Measurements from ENCODE around the gene ASIC5.

Gene ASIC5

DNA sequence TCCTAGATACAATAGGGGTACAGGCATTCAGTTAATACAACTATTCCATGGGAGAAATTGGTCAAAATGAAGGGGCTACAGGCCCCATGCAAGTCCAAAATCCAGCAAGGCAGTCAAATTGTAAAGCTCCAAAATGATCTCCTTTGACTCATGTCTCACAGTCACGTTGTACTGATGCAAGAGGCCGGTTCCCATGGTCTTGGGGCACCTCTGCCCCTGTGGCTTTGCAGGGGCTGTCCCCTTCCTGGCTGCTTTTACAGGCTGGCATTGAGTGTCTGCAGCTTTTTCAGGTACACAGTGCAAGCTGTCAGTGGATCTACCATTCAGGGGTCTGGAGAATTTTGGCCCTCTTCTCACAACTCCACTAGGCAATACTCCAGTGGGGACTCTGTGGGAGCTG is 12.5 kb upstream of the ASIC5 start:
- no peak for DNase-seq

DNA sequence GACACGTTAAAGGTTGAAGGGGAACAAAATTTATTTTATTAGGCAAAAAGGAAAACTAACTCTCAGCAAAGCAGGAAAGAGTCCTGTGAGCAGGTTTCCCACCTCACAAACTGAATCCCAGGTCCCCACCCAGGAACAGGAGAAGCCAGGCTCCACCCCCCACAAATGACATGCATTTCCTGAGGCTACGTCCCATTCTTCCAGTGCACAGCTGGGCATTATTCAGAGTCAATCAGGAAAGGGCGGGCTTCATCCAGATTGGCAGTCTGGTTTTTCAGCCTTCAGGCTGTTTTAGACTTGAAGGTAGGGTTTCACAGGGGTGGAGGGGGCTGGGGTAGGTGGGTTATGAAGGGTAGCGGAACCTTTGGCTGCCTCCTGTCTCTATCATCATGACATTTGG is 11.9 kb upstream of the ASIC5 start:
- no peak for DNase-seq

DNA sequence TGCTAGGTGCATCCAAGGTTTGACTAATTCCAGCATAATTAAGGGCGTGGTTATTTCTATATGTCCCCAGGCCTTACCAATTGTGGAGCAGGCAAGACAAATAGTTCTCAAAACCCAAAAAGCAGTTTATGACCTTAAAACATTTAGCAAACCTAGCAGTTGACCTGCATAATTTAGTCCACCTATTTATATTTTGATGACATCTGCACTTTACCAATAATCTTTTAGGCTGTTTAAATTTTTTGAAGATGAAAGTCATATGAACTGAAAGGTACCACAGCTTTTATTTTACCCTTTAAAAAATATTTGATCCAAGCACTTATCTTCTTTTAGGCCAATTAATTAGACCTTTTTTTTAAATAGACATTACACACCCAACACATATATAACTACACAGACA is 9.8 kb upstream of the ASIC5 start:
- no peak for DNase-seq

DNA sequence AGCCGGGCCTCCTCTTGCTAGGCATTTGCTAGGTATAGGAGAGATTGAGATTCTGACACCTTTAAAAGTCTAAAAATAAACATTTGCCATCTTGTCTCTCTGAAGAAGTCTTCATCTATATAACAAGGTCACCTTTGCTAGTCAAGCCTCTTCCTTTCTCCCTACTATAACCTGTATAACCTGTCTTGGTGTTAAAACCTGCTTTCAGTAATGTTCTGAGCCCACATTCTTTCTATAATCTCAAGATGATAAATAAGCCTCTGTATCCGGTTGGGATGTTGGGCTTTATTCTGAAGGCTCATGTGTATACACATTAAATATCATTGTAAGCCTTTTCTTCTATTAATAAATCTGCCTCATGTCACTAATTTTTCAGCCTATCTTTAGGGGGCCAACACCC is 10.2 kb downstream of the ASIC5 start:
- DNase-seq, result no peak

DNA sequence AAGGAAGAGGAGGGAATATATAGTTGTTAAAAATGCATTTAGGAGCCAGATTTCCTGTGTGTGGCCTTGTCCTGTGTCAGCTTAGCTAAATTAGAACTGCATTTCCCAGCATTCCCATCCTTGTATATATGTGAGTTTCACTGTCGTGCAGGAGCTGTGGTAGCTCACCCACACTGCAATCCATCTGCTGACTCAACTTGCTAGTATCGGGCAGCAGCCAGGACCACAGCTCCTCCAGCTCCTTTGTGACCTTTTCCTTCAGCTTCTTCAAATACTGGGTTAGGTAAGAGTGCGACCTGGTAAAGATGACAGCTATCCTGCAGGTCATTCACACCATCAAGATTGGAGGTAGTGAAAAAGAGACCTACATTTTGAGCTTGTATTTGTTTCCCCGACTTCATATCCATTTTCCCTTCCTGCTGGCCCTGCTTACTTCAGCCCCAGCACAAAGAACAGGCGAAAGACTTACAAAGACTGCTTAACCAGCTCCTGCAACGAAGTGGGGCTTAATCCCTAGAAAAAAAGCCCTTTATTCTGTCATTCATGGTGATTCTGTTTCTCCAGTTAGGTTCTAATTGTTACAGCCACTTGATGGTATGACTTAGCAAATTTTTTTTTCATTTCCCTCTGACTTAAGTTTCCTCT is 11.4 kb downstream of the ASIC5 start:
- no peak for DNase-seq

DNA sequence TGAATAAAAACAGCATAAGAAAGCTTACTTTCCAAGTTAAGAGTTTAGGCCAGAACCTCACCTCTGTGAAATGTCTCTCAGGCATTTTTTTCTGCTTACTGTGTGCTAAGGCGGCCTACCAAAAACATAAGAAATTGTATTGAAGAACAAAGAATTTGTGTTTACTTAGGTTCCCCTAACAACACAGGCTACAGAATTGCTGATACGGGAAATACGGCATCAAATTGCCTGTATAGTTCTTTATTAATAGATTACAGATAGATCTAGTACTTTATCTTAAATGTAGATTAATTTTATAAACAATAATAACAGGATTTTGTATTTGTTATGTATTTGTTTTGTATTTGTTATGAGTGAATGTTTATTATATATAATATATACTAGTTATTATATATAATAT is 12.9 kb downstream of the ASIC5 start:
- no peak for DNase-seq

DNA sequence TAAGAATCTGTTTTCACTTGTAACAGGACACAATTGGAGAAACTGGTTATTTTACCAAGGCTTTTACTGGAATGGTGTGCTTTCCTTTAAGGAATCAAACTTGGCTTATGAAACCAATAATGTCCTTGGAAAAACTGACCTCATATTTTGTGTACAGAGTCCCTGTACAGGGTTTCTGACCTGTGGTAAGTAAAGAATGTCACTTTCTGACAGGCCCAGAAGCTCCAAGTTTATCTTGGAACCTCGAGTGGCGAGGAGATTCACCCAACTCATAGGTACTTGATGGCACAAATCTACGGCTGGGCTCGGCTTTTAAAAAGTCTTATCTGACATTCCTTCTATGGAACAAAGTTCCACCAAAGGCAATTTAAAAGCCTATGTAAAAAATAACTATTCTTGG is 17.0 kb downstream of the ASIC5 start:
- no peak for DNase-seq

DNA sequence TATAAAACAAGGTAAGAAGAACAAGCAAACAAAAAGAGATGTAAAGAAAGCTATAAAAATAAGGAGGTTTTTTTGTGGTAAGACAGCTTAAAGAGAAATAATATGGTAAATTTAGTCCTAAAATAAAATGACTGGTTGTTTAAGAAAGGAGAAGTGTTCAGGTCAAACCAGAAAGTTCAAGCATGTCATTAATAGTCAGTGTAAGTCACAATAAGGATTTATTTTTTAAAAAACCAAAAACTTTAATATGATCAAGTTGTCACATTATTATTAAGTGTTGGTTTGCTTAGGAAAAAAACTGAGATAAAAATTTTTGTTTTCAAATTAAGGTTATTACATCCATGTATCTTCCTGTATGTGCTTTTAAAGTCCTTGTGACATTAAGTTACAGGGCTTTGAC is 19.1 kb downstream of the ASIC5 start:
- DNase-seq, result no peak

DNA sequence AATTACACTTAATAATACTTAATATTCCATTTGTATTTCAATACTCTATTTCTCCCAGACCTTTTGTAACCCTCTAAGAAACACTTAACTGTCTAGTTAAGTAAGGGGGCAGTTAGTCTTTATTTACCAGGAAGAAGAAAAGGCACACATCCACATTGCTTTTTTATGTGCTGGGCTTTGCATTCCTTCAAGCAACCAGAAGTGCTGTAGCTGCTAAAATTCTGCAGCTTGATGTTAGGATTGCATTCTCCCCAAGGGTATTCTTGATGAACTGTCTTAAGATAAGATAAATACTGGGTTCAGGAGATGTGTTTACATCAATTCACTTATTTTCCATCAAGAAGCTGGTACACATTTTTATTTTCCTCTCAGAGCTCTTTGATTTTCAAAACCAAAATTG is 24.0 kb downstream of the ASIC5 start:
- no peak for DNase-seq

DNA sequence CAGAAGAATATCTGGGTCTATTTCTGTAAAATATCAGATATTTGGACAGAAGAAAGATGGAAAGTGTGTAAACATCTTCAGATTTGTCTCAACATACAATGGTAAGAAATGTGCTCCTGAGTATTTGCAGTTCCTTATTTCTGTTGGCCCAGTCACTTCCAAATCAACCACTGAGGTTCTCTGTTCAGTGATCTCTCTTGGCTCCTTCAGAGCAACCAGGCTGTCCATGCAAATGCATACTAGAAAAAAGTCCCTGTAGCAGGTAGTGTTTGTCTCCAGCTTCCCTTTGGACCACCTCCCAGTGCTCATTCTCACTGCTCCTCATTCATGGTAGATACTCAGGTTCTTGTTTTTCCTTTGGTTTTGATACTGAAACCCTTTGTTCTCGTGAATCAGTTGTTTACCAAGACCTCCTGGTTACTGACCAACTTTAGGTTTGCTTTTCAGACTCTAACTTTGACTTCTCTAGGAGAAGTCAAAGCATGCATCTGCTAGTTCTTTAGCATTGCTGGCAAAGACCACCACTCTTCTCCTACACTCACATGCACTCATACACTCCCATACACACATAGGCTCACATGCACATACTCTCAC is 28.8 kb downstream of the ASIC5 start:
- DNase-seq, result no peak

DNA sequence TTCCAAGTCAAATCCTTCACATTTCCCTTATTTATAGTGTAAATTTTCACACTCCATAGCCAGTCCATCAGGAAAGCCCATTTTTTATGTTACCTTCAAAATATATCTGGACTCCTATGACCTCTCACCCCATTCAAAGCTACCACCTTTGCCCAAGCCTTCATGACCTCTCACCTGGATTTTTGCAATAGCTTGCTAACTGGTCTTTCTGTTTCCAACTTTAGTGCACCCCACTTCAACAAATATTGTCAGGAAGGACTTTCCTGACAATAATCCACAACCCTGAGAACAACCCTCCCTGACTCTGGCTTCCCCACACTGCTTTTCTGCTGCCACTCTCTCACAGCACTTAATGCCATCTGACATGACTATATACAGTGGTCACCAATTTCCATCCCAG is 33.4 kb downstream of the ASIC5 start:
- no peak for DNase-seq

DNA sequence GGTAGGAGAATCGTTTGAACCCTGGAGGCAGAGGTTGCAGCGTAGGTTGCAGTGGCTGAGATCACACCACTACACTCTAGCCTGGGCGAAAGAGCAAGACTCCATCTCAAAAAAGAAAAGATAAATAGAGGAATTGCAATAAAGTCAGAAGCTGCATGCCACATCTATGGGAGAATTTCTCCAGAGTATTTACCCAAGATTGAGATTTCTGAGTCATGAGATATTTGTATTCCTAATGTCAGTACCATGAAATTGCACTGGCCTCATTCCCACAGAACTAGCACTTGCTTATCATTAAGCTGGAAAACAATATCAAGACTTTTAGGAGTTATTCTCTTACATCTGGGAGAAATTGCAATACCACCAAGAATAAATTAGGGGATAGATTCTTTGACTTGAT is 37.4 kb downstream of the ASIC5 start:
- no peak for DNase-seq

DNA sequence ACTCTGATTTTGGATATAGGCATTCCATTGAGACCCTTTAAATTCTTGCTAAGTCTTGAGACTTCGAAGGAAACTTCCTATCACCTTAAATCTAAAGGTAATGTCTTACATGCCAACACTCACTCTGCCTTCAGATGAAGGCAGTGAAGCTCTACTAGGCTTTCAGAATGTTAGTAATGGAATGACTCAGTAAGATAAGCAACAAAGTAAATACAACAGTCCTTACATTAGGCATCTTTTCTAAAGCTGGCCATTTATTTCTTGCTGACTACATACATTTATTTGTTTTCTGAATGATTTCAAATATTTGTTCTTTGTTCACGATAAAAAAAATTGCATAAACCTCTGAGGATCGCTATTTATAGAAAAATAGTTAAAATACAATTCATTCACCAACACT is 43.5 kb downstream of the ASIC5 start:
- no peak for DNase-seq

DNA sequence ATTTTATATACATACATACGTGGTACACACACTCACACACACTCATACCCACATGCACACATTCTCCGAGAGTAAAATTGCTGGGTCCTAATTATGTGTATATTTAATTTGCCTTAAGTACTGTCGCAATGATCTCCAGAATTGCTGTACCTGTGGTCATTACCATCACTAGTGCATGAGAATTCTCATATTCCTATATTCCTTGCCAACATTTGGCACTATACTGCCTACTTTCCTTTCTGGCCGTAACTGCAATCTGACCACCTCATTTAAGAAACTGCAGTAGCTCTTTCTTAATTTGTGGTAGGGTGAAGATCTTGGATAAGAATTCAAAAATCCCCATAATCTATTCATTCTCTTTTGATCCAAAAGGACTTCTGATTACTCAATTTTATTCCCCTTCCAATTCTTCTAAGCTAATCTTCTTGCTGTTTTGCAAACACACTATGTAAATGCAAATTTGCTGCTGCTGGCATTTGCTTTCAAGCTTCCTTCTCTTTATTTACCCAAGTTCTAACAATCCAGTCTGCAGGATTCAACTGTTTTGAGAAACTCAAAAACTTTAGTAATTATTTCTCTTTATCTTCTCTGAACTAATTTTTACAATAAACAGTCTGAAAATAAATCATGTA is 45.1 kb downstream of the ASIC5 start:
- DNase-seq, result no peak

DNA sequence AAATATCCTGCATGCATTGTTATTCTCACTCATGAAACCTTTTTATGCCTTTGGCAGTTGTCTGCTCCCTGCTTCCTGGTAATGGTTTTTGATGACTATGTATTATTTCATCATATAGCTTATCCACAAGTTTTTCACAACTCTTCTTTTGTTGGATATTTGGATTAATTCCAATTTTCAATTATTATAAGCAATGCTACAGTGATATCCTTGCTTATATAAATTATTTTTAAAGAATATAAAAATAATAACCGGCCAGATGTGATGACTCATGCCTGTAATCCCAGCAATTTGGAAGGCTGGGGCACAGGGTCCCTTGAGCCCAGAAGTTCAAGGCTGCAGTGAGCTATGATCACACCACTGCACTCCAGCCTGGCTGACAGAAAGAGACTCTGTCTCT is 47.0 kb downstream of the ASIC5 start:
- DNase-seq, result no peak

DNA sequence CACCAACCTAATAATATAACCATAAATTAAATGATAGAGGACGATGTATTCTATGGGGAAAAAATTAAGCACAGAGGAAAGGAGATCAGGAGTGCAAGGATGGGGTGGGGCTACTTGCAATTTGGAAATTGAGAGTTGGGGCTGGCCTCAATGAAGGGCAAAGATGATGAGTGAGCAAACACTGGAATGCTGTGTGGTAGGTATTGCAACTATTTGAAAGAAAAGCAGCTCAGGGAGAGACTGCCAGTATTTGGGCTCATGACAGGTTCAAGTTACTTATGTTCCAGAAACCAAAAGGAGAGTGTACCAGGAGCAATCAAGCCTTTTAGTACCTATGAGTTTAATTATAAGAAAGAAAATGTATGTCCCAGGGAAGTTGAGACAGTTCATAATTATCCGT is 47.4 kb downstream of the ASIC5 start:
- DNase-seq, result no peak

DNA sequence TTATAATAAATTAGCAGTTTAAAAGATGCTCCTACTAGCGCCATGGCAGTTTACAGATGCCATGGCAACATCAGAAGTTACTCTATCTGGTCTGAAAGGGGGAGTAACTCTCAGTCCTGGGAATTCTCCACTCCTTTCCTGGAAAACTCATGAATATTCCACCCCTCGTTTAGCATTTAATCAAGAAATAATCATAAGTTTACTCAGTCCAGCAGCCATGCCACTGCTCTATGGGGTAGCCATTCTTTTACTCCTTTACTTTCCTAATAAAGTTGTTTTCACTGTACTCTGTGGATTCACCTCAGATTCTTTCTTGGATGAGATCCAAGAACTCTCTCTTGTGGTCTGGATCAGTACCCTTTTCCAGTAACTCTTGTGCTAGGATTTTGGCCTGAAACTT is 55.0 kb downstream of the ASIC5 start:
- no peak for DNase-seq

DNA sequence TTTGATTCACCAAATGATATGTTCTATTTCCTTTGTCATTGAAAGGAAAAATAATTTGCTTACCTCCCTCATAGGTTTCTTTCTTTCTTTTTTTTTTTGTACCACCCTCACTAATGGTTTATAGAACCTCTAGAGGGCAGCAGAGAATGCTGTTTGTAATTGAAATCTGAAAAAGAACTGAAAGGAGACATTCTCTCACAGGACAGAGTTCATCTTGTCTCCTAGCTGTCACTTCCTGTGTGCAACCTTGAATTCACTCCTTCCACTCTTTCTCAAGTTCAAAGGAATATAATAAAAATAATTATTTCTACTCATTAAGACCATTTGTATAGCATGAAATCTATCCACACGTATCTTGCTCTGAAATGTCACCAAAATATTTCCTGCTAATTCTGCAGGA is 56.2 kb downstream of the ASIC5 start:
- peak; percentile 57 for DNase-seq

DNA sequence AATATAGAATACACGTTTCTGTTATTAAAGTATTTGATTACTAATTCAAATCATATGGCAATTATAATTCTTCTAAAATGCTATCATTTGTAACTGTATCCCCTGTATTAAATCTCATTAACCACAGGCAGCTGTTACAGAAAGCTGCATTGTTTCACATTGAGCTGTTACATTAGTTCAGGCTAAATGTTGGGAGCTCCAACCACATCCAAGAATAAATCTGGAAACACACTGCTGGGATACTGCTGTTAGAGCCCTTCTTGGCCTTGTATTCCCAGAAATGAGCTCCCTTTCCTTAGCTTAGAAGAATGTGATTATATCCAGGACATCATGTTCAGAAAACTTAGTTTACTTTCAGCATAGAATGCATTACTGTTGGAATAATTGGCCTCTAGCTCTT is 59.1 kb downstream of the ASIC5 start:
- no peak for DNase-seq

DNA sequence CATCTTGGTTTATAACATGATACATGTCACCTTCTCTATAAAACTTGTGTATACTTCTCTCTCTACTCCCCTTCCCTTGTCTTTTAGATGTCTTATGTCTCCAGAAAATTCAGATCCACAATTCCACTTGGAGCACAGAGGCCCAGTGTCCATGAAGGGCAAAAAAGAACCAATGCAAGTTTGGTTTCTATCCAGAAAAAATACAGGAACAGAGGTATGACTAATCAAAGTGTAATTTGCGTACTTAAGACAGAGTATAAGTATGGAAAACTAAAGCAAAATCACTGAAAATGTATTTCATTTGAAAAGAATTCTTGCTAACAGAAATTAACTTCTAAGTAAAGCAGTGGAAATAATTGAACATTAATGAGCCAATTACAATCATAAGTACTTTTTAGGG is 61.1 kb downstream of the ASIC5 start:
- no peak for DNase-seq

DNA sequence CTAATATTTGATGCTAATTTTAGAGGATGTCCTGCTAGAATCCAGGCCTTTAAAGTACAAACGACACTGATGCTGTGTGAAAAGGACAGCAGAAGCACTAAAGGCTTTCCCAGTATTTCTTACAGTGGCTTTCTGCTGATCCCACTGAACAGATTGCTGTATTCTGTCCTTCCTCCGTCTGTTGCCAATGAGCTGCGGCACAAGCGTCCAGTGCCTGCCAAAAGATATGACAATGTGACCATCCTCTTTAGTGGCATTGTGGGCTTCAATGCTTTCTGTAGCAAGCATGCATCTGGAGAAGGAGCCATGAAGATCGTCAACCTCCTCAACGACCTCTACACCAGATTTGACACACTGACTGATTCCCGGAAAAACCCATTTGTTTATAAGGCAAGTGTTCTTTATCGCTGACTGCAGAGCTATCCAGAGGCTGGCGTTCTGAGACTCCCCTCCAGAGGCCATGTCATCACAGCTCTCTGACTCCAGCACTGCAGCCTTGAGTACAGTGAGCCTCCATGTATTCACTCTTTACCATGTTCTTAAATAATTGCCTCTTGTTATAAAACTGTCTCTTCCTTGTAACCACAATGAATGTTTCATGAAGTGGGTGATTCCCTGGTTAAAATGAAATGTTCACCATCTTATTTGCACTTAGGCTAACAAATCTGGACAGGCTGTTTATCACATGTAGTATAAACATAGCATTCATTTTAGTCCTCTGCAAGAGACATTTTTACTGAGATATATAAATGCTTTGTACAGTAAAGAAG is 63.7 kb downstream of the ASIC5 start:
- no peak for DNase-seq

DNA sequence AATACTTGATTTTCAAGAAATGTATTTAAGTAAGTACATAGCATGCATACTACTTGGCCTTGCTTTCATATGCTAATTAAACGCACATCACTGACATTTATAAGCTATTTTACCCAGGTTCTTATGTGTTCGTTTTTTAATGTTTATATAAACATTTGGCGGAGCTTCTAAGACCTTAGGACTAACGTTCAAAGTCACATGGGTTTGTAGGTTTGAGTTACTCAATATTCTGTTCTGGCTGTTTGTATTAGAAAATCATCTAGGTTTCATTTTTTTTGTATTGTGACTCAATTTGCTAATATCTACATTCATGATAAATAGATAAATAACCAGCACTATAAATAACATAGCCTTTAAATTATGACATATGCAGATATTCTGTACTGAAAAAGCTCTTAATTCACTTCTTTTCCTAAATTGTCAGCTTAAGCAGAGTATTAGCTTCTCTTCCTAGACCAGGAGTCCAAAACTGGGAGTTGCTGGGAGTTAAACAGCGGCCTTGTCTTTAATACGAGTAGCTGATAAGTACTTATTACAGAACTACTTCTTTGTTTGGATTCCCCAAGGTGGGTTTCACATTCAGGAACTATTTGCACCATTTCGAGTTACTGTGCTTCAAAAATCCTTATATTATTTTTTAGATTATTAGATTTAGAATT is 65.3 kb downstream of the ASIC5 start:
- no peak for DNase-seq

DNA sequence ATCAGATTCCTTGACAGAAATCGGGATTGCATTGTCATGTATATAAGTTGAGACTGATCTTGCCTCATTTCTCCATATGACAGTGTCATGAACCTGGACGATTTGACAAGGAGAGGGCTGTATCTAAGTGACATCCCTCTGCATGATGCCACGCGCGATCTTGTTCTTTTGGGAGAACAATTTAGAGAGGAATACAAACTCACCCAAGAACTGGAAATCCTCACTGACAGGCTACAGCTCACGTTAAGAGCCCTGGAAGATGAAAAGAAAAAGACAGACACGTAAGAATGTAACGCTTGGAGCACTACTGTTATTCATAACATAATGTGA is 66.3 kb downstream of the ASIC5 start:
- DNase-seq, result no peak
